HepG2 (cell line): ENCODE data around the gene SHC1. TPM values are rescaled to one million over a fixed set of nuclear protein-coding genes. Genes with fewer than 3 reads are reported as not detected.

Experiments used
- CBFB ChIP-seq: sonication (generic); formaldehyde crosslinking; IDR thresholded peaks from 2 replicates; pipeline ENCODE4 v1.4.0; 2020; ENCODE audit warnings: missing genetic modification reagents
- CEBPG ChIP-seq: IDR thresholded peaks from 2 replicates; pipeline ENCODE4 v1.6.1; 2016
- DNMT1 ChIP-seq: sonication (generic); formaldehyde crosslinking; IDR thresholded peaks from 2 replicates; pipeline ENCODE4 v1.5.1; 2020; ENCODE audit warnings: mild to moderate bottlenecking, missing genetic modification reagents
- GLI4 ChIP-seq: sonication (generic); formaldehyde crosslinking; IDR thresholded peaks from 2 replicates; pipeline ENCODE4 v1.5.1; 2020; ENCODE audit warnings: missing genetic modification reagents, mild to moderate bottlenecking, moderate library complexity, borderline replicate concordance
- HMGA1 ChIP-seq: sonication (generic); formaldehyde crosslinking; conservative IDR thresholded peaks from 2 replicates; pipeline ENCODE4 v1.4.0; 2020; ENCODE audit warnings: missing genetic modification reagents
- IRF2 ChIP-seq: IDR thresholded peaks from 2 replicates; pipeline ENCODE4 v1.6.1; 2018; ENCODE audit warnings: missing genetic modification reagents, missing compliant biosample characterization
- ISL2 ChIP-seq: sonication (generic); formaldehyde crosslinking; IDR thresholded peaks from 2 replicates; pipeline ENCODE4 v1.5.0; 2020; ENCODE audit warnings: missing genetic modification reagents
- MAFK ChIP-seq, 2 experiments: IDR thresholded peaks in 1 of 2; conservative IDR thresholded peaks in 1 of 2; 2 replicates each; pipeline ENCODE4 v1.6.1; 2011; ENCODE audit warnings: improper control_type of control experiment in 2 of 2, low read length in 2 of 2
- MXD4 ChIP-seq: IDR thresholded peaks from 2 replicates; pipeline ENCODE4 v1.6.1; 2016; ENCODE audit warnings: mild to moderate bottlenecking, missing biosample characterization, missing genetic modification reagents
- NFIB ChIP-seq: sonication (generic); formaldehyde crosslinking; IDR thresholded peaks from 2 replicates; pipeline ENCODE4 v1.9.0; 2021; ENCODE audit warnings: missing genetic modification reagents, mild to moderate bottlenecking, borderline replicate concordance
- PHB2 ChIP-seq: fragments of 450-650 bp; IDR thresholded peaks from 2 replicates; pipeline ENCODE4 v1.6.1; 2018; ENCODE audit not compliant: partially characterized antibody
- PHF21A ChIP-seq: sonication (generic); formaldehyde crosslinking; IDR thresholded peaks from 2 replicates; pipeline ENCODE4 v1.5.0; 2020; ENCODE audit warnings: mild to moderate bottlenecking, missing genetic modification reagents
- SRY ChIP-seq: sonication (generic); formaldehyde crosslinking; IDR thresholded peaks from 2 replicates; pipeline ENCODE4 v1.8.0; 2022; ENCODE audit warnings: mild to moderate bottlenecking, missing genetic modification reagents
- ZFP62 ChIP-seq: sonication (generic); formaldehyde crosslinking; IDR thresholded peaks from 2 replicates; pipeline ENCODE4 v1.4.0; 2020; ENCODE audit warnings: missing genetic modification reagents
- ZNF724P ChIP-seq: sonication (generic); formaldehyde crosslinking; IDR thresholded peaks from 2 replicates; pipeline ENCODE4 v1.8.0; 2022; ENCODE audit warnings: missing genetic modification reagents, borderline replicate concordance
- ZNF850 ChIP-seq: sonication (generic); formaldehyde crosslinking; conservative IDR thresholded peaks from 2 replicates; pipeline ENCODE4 v1.9.0; 2021; ENCODE audit warnings: mild to moderate bottlenecking, missing genetic modification reagents
- polyA plus RNA-seq, 8 experiments: library from polyadenylated mRNA; depleted of rRNA in 3 of 8; stranded (reverse) in 7 of 8; unstranded in 1 of 8; fragments of >200 nt; fragmentation: Illumina TruSeq in 4 of 8; extraction: Trizol in 4 of 8; gene quantifications; 2 replicates each; pipeline versions ENCODE4 v1.2.1 to v1.2.3, GENCODE V29; 2011 to 2016; ENCODE audit warnings: low read depth in 4 of 8, missing spikeins in 1 of 8, mixed read lengths in 1 of 8; ENCODE audit not compliant: insufficient read depth in 1 of 8
- total RNA-seq, 5 experiments: library from RNA; depleted of rRNA; stranded (reverse); fragments of >200 nt; fragmentation: Illumina TruSeq; extraction: Trizol; gene quantifications; 2 replicates each; pipeline ENCODE4 v1.2.3, GENCODE V29; 2016; ENCODE audit warnings: low read depth in 1 of 5
- TF ChIP-seq, protein P1 (sequence below): sonication (generic); formaldehyde crosslinking; IDR thresholded peaks from 2 replicates; pipeline ENCODE4 v1.5.0; 2020; ENCODE audit warnings: missing genetic modification reagents
- TF ChIP-seq, protein P2 (sequence below): sonication (generic); formaldehyde crosslinking; IDR thresholded peaks from 2 replicates; pipeline ENCODE4 v1.8.0; 2022; ENCODE audit warnings: mild to moderate bottlenecking, missing genetic modification reagents, moderate library complexity
- TF ChIP-seq, protein P3 (sequence below): sonication (generic); formaldehyde crosslinking; IDR thresholded peaks from 2 replicates; pipeline ENCODE4 v1.4.0; 2020; ENCODE audit warnings: missing genetic modification reagents, borderline replicate concordance
- TF ChIP-seq, protein P4 (sequence below): sonication (generic); formaldehyde crosslinking; IDR thresholded peaks from 2 replicates; pipeline ENCODE4 v1.9.0; 2021; ENCODE audit warnings: missing genetic modification reagents, borderline replicate concordance
- TF ChIP-seq, protein P5 (sequence below): IDR thresholded peaks from 2 replicates; pipeline ENCODE4 v1.6.1; 2016; ENCODE audit warnings: low read depth

SHC1 gene
- total and polyA plus RNA-seq, 2 of the 13 experiments (the other 11 are each of a cell fraction or from before 2014, with no cell fraction given), result 52.0 to 137 TPM

DNA sequence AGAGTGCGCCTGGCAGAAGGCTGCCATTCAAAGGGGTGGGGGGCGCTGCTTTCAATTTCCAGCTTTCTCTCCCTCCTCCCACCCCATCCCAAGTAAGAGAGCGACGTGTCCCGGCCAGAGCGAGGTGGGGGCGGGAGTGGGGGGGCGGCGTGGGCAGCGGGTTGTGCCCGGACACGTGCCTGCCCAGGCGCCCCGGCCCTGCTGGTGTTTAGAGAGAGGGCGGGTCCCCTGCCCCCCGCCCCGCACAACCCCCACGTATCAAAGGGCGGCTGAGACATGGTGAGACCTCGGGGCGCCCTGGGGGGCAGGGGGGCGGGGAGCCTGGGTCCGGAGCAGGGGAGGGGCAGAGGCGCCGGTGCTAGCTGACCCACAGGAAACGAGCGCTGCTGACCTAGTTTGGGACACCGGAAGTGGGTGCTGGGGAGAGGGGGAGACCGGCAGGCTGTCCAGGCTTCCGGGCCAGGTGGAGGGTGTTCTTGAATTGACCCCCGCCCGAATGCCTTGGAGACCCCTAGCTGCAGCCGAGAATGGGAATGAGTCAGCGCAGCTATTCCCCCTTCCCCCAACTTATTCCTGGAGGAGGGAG is 33.3 kb upstream of the SHC1 start (continued):
- TF ChIP-seq, protein P1, sequence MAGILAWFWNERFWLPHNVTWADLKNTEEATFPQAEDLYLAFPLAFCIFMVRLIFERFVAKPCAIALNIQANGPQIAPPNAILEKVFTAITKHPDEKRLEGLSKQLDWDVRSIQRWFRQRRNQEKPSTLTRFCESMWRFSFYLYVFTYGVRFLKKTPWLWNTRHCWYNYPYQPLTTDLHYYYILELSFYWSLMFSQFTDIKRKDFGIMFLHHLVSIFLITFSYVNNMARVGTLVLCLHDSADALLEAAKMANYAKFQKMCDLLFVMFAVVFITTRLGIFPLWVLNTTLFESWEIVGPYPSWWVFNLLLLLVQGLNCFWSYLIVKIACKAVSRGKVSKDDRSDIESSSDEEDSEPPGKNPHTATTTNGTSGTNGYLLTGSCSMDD (CRISPR knock-in tag), result no peak
- no peak for TF ChIP-seq ZNF850 (CRISPR knock-in tag)
- TF ChIP-seq GLI4 (CRISPR knock-in tag), result no peak
- TF ChIP-seq, protein P2, sequence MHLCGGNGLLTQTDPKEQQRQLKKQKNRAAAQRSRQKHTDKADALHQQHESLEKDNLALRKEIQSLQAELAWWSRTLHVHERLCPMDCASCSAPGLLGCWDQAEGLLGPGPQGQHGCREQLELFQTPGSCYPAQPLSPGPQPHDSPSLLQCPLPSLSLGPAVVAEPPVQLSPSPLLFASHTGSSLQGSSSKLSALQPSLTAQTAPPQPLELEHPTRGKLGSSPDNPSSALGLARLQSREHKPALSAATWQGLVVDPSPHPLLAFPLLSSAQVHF, result no peak
- TF ChIP-seq CBFB (CRISPR knock-in tag), result 0 out of 2 replicates have a peak, but pooled peaks have one; percentile 20
- no peak for TF ChIP-seq NFIB
- TF ChIP-seq SRY (CRISPR knock-in tag), result no peak
- TF ChIP-seq CEBPG, result no peak
- TF ChIP-seq DNMT1 (CRISPR knock-in tag), result no peak
- TF ChIP-seq, protein P3, sequence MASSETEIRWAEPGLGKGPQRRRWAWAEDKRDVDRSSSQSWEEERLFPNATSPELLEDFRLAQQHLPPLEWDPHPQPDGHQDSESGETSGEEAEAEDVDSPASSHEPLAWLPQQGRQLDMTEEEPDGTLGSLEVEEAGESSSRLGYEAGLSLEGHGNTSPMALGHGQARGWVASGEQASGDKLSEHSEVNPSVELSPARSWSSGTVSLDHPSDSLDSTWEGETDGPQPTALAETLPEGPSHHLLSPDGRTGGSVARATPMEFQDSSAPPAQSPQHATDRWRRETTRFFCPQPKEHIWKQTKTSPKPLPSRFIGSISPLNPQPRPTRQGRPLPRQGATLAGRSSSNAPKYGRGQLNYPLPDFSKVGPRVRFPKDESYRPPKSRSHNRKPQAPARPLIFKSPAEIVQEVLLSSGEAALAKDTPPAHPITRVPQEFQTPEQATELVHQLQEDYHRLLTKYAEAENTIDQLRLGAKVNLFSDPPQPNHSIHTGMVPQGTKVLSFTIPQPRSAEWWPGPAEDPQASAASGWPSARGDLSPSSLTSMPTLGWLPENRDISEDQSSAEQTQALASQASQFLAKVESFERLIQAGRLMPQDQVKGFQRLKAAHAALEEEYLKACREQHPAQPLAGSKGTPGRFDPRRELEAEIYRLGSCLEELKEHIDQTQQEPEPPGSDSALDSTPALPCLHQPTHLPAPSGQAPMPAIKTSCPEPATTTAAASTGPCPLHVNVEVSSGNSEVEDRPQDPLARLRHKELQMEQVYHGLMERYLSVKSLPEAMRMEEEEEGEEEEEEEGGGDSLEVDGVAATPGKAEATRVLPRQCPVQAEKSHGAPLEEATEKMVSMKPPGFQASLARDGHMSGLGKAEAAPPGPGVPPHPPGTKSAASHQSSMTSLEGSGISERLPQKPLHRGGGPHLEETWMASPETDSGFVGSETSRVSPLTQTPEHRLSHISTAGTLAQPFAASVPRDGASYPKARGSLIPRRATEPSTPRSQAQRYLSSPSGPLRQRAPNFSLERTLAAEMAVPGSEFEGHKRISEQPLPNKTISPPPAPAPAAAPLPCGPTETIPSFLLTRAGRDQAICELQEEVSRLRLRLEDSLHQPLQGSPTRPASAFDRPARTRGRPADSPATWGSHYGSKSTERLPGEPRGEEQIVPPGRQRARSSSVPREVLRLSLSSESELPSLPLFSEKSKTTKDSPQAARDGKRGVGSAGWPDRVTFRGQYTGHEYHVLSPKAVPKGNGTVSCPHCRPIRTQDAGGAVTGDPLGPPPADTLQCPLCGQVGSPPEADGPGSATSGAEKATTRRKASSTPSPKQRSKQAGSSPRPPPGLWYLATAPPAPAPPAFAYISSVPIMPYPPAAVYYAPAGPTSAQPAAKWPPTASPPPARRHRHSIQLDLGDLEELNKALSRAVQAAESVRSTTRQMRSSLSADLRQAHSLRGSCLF (CRISPR knock-in tag), result no peak
- TF ChIP-seq MXD4 (CRISPR knock-in tag), result no peak
- TF ChIP-seq PHF21A, result peak; percentile 57; the same call in 1 of the 2 replicates
- TF ChIP-seq MAFK (conservative IDR thresholded peaks at IDR 0.05 in 1 of 2, IDR thresholded peaks at IDR 0.05 in 1 of 2; ENCODE audit: low read length in 2 of 2), result no peak
- TF ChIP-seq, protein P4, sequence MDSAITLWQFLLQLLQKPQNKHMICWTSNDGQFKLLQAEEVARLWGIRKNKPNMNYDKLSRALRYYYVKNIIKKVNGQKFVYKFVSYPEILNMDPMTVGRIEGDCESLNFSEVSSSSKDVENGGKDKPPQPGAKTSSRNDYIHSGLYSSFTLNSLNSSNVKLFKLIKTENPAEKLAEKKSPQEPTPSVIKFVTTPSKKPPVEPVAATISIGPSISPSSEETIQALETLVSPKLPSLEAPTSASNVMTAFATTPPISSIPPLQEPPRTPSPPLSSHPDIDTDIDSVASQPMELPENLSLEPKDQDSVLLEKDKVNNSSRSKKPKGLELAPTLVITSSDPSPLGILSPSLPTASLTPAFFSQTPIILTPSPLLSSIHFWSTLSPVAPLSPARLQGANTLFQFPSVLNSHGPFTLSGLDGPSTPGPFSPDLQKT (CRISPR knock-in tag), result no peak
- TF ChIP-seq, protein P5, sequence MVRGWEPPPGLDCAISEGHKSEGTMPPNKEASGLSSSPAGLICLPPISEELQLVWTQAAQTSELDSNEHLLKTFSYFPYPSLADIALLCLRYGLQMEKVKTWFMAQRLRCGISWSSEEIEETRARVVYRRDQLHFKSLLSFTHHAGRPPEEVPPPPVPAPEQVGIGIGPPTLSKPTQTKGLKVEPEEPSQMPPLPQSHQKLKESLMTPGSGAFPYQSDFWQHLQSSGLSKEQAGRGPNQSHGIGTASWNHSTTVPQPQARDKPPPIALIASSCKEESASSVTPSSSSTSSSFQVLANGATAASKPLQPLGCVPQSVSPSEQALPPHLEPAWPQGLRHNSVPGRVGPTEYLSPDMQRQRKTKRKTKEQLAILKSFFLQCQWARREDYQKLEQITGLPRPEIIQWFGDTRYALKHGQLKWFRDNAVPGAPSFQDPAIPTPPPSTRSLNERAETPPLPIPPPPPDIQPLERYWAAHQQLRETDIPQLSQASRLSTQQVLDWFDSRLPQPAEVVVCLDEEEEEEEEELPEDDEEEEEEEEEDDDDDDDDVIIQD, result no peak
- no peak for TF ChIP-seq HMGA1 (CRISPR knock-in tag)
- TF ChIP-seq ZFP62 (CRISPR knock-in tag), result no peak
- no peak for TF ChIP-seq PHB2
- no peak for TF ChIP-seq ZNF724P (CRISPR knock-in tag)
- TF ChIP-seq ISL2 (CRISPR knock-in tag), result 0 out of 2 replicates have a peak, but pooled peaks have one; percentile 33
- no peak for TF ChIP-seq IRF2 (CRISPR knock-in tag)
